ENCODE data around the gene A3GALT2. TPM values are rescaled to one million over a fixed set of nuclear protein-coding genes. Genes with fewer than 3 reads are reported as not detected.

The A3GALT2 gene
- total and polyA plus RNA-seq, 4 donors = not detected

DNA sequence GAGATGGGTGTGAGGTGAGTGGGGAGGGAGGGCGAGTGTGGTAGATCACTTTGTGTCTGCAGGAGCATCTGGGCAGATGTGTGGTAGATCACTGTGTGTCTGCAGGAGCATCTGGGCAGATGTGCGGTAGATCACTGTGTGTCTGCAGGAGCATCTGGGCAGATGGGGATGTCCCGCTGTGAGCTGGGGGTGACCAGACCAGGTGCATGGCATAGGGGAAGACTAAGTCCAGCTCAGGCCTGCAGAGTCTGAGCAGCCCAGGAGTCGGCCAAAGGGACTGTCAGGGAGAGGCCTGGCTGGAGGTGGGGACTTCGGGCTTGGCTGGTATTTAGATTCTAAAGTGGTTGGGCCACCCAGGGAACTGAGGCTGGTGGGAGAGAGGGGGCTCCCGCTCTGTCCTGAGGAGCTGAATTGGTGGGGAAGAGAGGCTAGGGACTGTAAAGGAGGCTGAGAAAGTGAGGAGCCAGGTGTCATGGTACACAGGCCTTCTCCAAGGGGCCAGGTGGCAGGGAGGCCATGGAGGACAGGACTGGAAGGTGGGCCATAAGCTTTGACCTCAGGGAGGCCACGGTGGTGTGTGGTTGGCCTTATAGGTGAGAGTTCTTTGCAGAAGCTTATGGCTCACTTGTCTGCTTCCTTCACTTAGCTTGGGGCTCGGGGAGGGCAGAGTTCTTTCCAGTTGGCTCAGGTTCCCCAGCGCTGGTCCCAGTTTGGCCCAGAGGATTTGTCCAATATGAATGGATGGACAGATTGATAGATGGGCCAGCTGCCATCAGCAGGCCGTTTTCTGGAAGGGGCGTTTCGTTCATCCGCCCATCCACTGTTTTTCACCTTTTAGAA lies 49.0 kb downstream of the A3GALT2 start:
- no peak overlapping the region for H3K27ac ChIP-seq (ENCODE audit: low read depth in 1 of 2, low read length in 2 of 2)

DNA sequence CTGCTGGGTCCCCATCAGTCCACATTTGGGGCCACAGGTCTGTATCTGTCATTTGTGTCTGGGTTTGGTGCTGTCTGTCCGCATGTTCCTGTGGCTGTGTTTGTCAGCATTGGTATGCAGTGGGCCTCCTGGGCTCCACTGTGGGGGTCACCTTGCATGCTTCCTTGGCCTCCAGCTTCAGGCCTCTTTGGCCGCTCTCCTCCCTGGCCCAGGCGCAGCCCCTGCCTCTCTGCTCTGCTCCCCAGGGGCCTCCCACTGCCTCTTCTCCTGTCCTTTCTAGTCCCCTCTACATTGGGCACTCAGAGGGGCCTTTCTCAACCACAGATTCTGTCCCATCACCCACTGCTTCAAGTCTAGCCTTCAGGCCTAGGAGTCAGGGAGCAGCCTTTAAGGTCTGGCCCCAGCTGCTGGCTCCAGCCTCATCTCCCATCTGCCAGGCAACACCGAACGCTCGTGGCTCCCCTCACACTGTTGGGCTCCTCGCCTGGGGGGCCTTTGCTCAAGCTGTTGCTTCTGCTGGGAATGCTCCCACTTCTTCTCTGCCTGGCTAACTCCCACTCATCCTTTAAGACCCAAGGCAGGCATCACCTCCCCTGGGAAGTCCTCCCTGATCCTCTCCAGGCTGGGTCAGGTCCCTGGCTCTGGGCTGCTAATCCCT lies 50.0 kb downstream of the A3GALT2 start:
- no peak overlapping the region for H3K4me3 ChIP-seq (ENCODE audit: low read depth in 1 of 3, low read length in 3 of 3)
- H3K9me3 ChIP-seq (ENCODE audit: control insufficient read depth in 4 of 4, low read length in 3 of 4) = no peaks in the 10 kb centered on the region
- H3K9ac ChIP-seq (ENCODE audit: low read depth in 1 of 2, low read length in 2 of 2) = no peak overlapping the region
- TF ChIP-seq JUND (IDR thresholded peaks at IDR 0.05) (no peak), HNF4G (IDR thresholded peaks at IDR 0.05) (no peak)
- H3K4me1 ChIP-seq (ENCODE audit: control insufficient read depth in 4 of 4, insufficient read depth in 4 of 4, low read length in 3 of 4) = peaks cover 0 to 3% (median 0%) of the 10 kb centered on the region in 4 donors
- no peak for DNase-seq (ENCODE audit: low spot score)
- H3K36me3 ChIP-seq (ENCODE audit: control insufficient read depth in 4 of 4, insufficient read depth in 3 of 4, low read depth in 1 of 4, low read length in 3 of 4) = peaks cover 0 to 3% (median 0%) of the 10 kb centered on the region in 4 donors
- H3K27me3 ChIP-seq (ENCODE audit: control insufficient read depth in 4 of 4, insufficient read depth in 4 of 4, low read length in 3 of 4) = no peaks in the 10 kb centered on the region
- no peak overlapping the region for H3K27ac ChIP-seq (ENCODE audit: low read depth in 1 of 2, low read length in 2 of 2)
- WGBS = 95% methylated on average over 7 of the region's 7 CpGs

More for the DNA sequence above, 49.0 kb downstream of the A3GALT2 start:
- no peak for DNase-seq (ENCODE audit: low spot score)
- Histone ChIP-seq H3K4me3 (ENCODE audit: low read depth in 1 of 3, low read length in 3 of 3) (no peak overlapping the region), H3K4me1 (ENCODE audit: control insufficient read depth in 4 of 4, insufficient read depth in 4 of 4, low read length in 3 of 4) (no peaks in the 10 kb centered on the region), H3K9ac (ENCODE audit: low read depth in 1 of 2, low read length in 2 of 2) (no peak overlapping the region), H3K27me3 (ENCODE audit: control insufficient read depth in 4 of 4, insufficient read depth in 4 of 4, low read length in 3 of 4) (no peaks in the 10 kb centered on the region), H3K36me3 (ENCODE audit: control insufficient read depth in 4 of 4, insufficient read depth in 3 of 4, low read depth in 1 of 4, low read length in 3 of 4) (peaks cover 0 to 6% (median 2%) of the 10 kb centered on the region in 4 donors), H3K9me3 (ENCODE audit: control insufficient read depth in 4 of 4, low read length in 3 of 4) (no peaks in the 10 kb centered on the region)
- TF ChIP-seq YY1 (IDR thresholded peaks at IDR 0.05) (no peak), RAD21 (IDR thresholded peaks at IDR 0.05) (no peak), TAF1 (conservative IDR thresholded peaks at IDR 0.05) (no peak), FOXA1 (IDR thresholded peaks at IDR 0.05) (no peak)
- 94% methylated on average over 13 of the region's 13 CpGs for WGBS

DNA sequence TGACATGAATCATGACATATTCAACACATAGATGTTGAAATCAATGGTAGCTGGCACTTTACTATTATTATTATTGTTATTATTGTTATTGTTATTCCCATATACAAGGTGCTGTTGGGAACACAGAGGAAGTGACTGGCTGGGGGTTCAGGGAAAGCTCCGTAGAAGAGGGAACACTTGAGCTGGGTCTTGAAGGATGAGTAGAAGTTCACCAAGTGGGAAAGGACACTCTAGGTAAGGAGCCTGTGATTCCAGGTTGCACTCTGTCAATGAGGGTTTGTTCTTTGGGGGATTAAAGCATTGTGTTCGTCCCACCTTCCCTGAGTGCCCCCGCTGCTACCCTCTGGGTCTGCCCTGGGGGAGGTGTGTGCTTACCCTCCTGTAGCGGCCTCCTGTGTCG lies 50.5 kb downstream of the A3GALT2 start:
- H3K9ac ChIP-seq (ENCODE audit: low read depth in 1 of 2, low read length in 2 of 2) = no peak overlapping the region
- WGBS = 95% methylated on average over 5 of the region's 5 CpGs
- DNase-seq (ENCODE audit: low spot score) = no peak
- TF ChIP-seq FOXA2 (IDR thresholded peaks at IDR 0.05) (no peak), SP1 (IDR thresholded peaks at IDR 0.05) (no peak), HNF4G (IDR thresholded peaks at IDR 0.05) (no peak), RAD21 (IDR thresholded peaks at IDR 0.05) (no peak), JUND (IDR thresholded peaks at IDR 0.05) (no peak), YY1 (IDR thresholded peaks at IDR 0.05) (no peak), HNF4A (conservative IDR thresholded peaks at IDR 0.05) (no peak), EGR1 (IDR thresholded peaks at IDR 0.05; ENCODE audit: low read depth in 2 of 2) (no peak), RXRA (IDR thresholded peaks at IDR 0.05) (no peak), GABPA (IDR thresholded peaks at IDR 0.05 in 1 of 2, conservative IDR thresholded peaks at IDR 0.05 in 1 of 2) (no peak), NR2F2 (IDR thresholded peaks at IDR 0.05) (no peak)
- TF ChIP-seq, protein P1, sequence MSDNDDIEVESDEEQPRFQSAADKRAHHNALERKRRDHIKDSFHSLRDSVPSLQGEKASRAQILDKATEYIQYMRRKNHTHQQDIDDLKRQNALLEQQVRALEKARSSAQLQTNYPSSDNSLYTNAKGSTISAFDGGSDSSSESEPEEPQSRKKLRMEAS (IDR thresholded peaks at IDR 0.05) = no peak
- TF ChIP-seq, protein P2, sequence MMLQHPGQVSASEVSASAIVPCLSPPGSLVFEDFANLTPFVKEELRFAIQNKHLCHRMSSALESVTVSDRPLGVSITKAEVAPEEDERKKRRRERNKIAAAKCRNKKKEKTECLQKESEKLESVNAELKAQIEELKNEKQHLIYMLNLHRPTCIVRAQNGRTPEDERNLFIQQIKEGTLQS (IDR thresholded peaks at IDR 0.05) = no peak
- TF ChIP-seq, protein P3, sequence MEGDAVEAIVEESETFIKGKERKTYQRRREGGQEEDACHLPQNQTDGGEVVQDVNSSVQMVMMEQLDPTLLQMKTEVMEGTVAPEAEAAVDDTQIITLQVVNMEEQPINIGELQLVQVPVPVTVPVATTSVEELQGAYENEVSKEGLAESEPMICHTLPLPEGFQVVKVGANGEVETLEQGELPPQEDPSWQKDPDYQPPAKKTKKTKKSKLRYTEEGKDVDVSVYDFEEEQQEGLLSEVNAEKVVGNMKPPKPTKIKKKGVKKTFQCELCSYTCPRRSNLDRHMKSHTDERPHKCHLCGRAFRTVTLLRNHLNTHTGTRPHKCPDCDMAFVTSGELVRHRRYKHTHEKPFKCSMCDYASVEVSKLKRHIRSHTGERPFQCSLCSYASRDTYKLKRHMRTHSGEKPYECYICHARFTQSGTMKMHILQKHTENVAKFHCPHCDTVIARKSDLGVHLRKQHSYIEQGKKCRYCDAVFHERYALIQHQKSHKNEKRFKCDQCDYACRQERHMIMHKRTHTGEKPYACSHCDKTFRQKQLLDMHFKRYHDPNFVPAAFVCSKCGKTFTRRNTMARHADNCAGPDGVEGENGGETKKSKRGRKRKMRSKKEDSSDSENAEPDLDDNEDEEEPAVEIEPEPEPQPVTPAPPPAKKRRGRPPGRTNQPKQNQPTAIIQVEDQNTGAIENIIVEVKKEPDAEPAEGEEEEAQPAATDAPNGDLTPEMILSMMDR (IDR thresholded peaks at IDR 0.05; ENCODE audit: low read depth, low read length, missing input control) = no peak
- TF ChIP-seq, protein P4, sequence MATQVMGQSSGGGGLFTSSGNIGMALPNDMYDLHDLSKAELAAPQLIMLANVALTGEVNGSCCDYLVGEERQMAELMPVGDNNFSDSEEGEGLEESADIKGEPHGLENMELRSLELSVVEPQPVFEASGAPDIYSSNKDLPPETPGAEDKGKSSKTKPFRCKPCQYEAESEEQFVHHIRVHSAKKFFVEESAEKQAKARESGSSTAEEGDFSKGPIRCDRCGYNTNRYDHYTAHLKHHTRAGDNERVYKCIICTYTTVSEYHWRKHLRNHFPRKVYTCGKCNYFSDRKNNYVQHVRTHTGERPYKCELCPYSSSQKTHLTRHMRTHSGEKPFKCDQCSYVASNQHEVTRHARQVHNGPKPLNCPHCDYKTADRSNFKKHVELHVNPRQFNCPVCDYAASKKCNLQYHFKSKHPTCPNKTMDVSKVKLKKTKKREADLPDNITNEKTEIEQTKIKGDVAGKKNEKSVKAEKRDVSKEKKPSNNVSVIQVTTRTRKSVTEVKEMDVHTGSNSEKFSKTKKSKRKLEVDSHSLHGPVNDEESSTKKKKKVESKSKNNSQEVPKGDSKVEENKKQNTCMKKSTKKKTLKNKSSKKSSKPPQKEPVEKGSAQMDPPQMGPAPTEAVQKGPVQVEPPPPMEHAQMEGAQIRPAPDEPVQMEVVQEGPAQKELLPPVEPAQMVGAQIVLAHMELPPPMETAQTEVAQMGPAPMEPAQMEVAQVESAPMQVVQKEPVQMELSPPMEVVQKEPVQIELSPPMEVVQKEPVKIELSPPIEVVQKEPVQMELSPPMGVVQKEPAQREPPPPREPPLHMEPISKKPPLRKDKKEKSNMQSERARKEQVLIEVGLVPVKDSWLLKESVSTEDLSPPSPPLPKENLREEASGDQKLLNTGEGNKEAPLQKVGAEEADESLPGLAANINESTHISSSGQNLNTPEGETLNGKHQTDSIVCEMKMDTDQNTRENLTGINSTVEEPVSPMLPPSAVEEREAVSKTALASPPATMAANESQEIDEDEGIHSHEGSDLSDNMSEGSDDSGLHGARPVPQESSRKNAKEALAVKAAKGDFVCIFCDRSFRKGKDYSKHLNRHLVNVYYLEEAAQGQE (IDR thresholded peaks at IDR 0.05) = no peak
- TF ChIP-seq, protein P5, sequence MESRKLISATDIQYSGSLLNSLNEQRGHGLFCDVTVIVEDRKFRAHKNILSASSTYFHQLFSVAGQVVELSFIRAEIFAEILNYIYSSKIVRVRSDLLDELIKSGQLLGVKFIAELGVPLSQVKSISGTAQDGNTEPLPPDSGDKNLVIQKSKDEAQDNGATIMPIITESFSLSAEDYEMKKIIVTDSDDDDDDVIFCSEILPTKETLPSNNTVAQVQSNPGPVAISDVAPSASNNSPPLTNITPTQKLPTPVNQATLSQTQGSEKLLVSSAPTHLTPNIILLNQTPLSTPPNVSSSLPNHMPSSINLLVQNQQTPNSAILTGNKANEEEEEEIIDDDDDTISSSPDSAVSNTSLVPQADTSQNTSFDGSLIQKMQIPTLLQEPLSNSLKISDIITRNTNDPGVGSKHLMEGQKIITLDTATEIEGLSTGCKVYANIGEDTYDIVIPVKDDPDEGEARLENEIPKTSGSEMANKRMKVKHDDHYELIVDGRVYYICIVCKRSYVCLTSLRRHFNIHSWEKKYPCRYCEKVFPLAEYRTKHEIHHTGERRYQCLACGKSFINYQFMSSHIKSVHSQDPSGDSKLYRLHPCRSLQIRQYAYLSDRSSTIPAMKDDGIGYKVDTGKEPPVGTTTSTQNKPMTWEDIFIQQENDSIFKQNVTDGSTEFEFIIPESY (IDR thresholded peaks at IDR 0.05) = no peak
- no peaks in the 10 kb centered on the region for H3K27me3 ChIP-seq (ENCODE audit: control insufficient read depth in 4 of 4, insufficient read depth in 4 of 4, low read length in 3 of 4)
- H3K4me3 ChIP-seq (ENCODE audit: low read depth in 1 of 3, low read length in 3 of 3) = no peak overlapping the region
- no peaks in the 10 kb centered on the region for H3K9me3 ChIP-seq (ENCODE audit: control insufficient read depth in 4 of 4, low read length in 3 of 4)
- peaks cover 0 to 3% (median 0%) of the 10 kb centered on the region in 4 donors for H3K36me3 ChIP-seq (ENCODE audit: control insufficient read depth in 4 of 4, insufficient read depth in 3 of 4, low read depth in 1 of 4, low read length in 3 of 4)
- no peak overlapping the region for H3K27ac ChIP-seq (ENCODE audit: low read depth in 1 of 2, low read length in 2 of 2)
- peaks cover 0 to 4% (median 0%) of the 10 kb centered on the region in 4 donors for H3K4me1 ChIP-seq (ENCODE audit: control insufficient read depth in 4 of 4, insufficient read depth in 4 of 4, low read length in 3 of 4)
